ENCODE results near the gene TMPRSS11D.

The TMPRSS11D gene

DNA sequence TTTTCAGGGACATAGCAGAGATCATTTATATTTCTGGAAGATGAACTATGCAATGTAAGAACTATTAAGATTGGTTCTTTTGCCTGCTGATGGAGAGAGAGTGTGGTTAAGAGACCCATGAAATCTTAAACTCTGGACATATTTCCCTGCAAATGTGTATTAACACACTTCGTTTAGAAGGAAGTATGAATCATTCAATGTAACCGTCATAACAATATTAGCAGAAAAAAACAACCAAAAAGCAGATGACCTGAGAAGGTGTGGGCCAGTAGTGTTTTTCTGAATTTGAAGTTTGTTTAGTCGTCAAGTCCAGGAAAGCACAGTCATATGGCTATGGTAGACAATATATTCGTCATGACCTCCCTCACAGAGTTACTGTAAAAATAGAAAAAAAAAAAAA lies 2.5 kb upstream of the TMPRSS11D start:
- DNase-seq (ENCODE audit: low spot score) = no peak

DNA sequence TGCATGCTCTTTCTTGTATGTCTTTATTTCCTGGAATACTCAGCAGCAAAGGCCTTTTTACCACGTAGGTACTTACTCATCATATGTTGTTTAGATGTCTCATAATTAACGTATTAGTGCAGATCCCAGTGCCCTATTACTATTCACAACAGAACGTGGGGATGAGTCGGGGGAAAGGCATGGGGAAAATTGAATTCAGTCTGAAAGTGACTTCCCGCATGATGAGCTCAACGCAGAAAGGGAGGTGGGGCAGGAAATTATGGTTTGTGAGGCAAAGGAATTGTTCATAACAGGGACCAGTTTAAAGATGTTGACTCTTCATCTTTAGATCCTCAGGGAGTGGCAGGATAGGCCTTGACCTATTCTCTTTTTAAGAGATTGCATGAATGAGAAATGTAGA lies 2.0 kb upstream of the TMPRSS11D start:
- DNase-seq (ENCODE audit: low spot score) = peak; percentile 79

DNA sequence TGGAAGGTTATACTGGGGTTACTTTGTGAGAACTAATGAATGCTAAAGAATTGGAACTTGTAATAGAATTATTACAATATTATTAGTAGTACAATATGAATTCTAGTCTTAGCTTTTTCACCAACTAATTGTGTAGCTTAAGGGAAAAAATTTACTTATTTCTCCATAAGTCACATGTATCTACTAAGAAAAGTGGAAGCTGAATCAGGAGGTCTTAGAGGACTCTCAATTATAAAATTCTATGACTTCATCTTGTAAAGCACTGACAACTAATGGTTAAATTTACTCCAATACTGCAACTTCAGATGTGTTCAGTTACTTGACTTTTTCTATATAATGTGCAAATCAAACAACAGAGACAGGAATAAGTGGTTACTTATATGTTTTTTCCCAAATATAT lies 899 bp upstream of the TMPRSS11D start:
- no peak for DNase-seq (ENCODE audit: low spot score)

DNA sequence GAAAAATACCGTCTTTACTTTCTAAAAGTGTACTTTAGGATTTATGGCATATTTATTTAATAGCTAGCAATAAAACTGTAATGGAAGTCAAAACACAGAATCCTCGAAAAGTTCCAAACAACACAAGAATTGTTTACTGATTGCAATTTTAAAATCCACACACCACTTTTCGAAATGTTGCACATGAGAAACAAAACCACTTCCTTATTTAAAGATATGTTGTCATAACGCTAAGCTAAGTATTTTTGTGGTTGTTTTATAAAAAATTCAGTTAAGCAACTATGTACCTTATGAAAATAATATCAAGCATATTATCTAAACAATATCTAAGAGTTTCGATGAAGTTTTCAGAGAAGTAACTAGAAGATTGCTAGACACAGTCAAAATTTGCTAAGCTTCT lies 344 bp downstream of the TMPRSS11D start:
- DNase-seq (ENCODE audit: low spot score) = no peak

DNA sequence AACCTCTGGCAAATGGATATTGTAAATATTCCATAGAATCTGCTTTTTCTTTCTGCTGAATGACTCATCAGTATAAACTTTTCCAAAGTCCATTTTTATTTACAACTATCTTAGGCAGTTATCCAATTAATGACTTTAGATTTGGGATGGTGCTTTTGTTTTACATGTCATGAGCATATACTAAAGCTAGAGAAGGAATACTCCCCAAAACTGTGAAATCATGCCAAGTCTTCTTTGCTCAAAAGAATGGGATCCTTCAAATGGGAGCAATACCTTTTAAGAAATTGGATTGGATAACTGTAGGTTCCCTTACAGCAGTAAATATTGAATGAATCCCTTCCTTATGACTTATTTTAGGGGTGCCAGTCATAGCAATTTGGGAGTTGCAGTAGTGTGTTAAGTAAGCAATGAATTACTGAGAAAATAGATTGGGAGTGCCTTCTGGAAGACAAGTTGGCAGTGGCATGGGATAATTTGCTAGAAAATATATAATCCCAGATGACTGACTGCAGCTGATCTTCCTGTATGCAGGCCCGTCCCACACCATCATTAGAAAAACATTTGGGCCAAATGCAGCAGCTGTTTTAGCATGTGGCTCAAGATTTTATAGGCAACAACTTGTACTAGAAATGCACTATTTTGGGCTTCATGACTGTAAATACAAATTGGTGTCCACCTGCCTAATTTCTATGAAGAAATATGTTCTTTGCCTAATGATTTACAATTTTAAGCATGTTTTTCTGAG lies 2.8 kb downstream of the TMPRSS11D start:
- DNase-seq (ENCODE audit: low spot score) = no peak

DNA sequence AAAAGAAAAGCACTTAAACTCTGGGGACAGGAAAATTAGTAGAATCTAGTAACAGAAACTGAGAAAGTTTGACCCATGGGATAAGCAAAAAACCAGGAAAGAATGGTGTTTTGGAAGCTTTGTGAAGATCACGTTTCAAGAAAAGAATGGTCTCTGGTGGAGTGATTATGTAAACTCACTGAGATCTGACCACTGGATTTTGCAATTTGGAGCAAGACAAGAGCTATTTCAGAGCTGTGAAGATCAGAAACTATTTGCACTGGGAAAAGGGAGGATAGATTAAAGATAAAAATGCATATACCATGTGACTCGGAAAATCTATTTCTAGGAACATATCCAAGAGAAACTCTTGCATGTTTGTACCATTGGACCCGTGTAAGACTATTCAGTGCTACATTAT lies 4.3 kb downstream of the TMPRSS11D start:
- no peak for DNase-seq (ENCODE audit: low spot score)

DNA sequence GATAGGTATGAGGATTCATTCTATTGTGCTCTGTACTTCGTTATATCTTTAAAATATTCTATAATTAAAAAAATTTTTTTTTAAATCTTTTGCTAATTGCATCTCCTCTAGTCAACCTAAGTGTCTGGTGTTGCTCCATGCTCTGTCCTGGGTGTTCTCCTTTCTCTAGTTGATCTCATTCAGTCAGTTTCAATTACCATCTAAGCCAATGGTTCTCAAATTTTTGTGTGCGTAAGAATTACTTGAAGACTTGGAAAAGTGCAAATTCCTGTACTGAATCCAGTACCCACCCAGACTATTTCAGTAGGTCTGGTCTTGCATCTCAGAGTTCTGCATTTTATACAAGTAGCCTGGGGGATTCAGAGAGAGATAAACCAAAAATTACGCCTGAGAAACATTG lies 6.7 kb downstream of the TMPRSS11D start:
- no peak for DNase-seq (ENCODE audit: low spot score)

DNA sequence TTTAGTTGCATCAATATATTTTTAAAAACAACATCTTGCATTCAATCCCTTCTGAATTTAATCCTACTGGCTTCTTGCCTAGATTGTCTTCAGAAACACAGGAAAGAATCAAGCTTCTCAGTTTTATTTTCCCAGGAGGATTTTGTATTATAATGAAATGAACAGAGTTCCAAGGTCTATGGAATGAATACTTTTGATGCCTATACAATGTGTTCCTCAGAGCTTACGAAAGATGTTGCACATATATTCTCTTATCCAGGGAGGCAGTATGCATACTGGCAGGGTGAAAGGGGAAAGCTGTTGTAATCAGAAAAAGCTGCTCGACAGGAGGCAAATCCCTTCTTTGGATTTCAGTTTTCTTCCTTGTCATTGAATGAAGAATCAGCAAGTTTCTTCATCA lies 8.8 kb downstream of the TMPRSS11D start:
- DNase-seq (ENCODE audit: low spot score) = no peak

DNA sequence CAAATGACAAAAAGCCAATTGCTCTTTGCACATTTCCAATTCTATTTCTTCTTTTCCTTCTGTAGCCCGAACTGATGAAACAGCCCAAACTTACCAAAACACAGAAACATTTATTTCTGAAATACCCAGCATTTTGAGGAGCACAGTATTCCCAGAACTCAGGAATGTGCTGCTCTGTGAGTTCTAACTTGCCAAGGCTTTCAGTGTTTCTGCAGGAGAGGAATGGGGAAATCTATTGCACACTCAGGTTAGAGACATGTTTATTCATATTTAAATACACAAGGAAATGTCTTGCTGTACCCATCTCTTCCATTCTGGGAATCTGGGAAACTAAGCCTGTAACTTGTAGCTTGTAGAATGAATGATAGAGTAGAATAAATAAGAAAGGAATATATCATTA lies 10.7 kb downstream of the TMPRSS11D start:
- no peak for DNase-seq (ENCODE audit: low spot score)

DNA sequence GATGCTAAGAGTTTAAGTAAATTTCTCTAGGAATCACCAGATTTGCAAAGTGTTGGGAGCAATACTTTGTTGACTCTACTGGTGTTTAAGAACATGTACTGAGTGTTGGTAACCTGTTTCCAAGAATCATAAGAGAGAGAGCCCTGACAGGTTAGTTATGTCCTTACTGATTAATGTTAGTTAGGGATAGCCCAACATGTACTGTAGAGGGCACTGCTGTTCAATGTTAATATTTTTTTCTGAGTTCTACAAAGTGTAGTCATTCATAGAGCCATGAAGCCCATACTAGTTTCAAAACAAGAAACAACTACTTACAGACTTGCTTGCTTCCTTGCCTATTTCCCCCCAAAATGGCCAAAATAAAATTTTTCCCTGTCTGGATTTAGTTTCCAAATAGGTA lies 11.9 kb downstream of the TMPRSS11D start:
- DNase-seq (ENCODE audit: low spot score) = peak; percentile 29

DNA sequence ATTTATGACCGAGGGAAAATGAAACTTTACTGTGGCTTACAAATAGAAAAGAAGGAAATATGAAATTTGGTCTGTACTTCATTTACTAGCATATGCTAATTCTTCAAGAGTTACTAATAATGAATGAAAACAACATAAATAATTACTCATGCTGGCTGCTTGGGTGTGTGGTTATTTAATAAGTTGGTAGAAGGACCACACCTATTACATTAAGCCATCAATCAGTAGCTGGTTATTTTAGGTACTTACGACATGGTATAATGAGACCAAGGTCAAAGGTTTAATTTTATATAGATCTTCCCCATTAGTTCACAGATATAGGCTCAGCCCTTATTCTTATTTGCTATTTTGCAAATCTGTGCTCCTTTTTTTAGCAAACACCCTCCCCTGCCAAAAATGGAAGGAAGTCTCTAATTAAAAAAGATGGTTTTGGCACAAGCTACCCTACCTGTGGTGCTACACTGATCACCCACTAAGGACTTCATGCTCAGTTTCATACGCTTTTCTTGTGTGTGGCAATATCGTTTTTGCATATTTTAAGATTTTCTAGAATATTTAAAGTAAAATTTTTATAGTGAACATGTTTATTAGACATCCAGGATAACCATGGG lies 14.1 kb downstream of the TMPRSS11D start:
- no peak for DNase-seq (ENCODE audit: low spot score)

DNA sequence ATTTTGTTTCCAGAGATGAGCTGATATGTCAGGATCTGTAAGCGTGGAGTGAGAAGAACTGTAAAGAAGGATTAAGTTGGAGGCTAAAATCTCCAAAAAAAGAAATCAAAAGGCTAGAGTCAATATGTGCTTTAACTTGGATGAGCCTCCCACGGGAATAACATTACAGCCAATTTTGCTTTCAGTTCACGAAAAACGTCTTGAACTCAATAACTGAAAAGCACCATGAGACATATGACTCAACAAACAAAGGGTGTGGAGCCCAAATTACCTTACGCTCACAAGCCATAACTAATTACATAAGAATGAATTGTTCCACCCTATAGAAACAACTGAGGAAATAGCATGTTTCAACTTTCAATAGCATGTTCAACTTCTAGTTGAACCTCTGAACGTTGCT lies 22.3 kb downstream of the TMPRSS11D start:
- no peak for DNase-seq (ENCODE audit: low spot score)

DNA sequence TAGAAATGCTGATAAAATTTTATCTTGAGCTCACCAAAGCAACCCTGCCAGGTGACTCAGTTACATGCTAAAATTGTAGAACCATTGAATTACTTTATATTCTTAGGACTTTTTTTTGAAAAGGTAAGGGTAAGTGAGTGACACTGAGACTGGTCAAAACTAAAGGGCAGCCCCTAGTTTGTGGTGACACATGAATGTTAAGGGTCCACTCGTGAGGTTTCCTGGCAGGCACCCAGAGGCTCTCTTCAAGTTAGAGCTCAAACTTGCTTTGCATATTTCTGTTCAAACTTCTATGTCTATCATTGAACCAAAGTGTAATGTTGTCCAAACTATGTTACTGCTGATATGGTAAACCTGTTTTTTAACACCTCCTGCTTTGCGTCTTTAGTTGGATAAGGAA lies 30.5 kb downstream of the TMPRSS11D start:
- no peak for DNase-seq (ENCODE audit: low spot score)

DNA sequence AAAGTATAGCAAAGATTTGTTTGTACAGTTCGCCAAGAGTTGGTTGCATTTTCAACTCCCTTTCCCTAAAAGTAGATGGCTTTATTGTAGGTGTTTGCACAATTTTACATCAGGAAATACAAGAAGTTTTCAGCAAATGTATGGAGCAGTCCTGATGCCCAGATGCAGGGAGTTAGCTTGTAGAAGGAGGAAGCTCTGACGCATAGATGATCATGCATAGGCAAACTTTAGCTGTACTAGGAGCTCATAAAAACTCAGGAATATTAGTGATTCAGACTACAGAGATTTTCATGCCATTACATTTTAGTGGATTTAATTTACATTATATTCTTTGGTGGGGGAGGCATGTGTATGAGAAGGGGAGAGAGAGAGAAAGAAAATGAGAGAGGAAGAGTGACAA lies 62.9 kb downstream of the TMPRSS11D start:
- no peak for DNase-seq (ENCODE audit: low spot score)

DNA sequence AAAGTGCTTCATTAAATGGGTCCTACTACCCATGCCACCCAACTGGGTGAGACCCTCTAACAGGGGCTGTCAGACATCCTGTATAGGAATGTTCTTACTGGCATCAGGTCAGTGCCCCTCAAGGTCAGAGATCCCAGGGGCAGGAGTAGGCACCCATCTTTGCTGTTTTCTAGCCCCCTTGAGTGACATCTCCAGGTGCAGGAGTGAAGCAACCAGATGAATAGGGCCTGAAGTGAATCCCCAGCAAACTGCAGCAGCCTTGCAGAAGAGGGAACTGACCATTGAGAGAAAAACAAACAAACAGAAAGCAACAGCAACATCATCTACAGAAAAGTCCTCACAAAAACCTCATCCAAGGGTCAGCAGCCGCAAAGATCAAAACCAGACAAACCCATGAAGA lies 73.8 kb downstream of the TMPRSS11D start:
- no peak for DNase-seq (ENCODE audit: low spot score)

DNA sequence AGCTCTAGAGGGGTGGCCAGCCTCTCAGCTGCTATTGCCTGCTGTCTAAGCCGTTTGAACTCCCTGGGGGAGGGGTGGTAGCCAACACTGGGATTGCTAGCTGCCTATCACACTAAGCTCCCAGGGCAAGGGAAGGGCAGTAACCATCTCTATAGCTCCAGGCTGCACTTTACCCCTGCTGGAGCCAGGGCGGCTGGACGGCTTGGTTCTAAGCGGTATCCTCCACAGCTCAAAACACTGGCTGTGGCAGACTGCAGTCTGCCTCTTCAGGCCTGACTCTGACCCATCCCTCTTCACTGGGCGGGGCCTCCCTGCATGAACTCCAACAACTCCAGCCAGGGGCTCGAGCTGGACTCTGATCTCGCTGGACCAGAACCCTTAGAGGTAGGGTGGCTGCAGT lies 74.3 kb downstream of the TMPRSS11D start:
- DNase-seq (ENCODE audit: low spot score) = no peak

DNA sequence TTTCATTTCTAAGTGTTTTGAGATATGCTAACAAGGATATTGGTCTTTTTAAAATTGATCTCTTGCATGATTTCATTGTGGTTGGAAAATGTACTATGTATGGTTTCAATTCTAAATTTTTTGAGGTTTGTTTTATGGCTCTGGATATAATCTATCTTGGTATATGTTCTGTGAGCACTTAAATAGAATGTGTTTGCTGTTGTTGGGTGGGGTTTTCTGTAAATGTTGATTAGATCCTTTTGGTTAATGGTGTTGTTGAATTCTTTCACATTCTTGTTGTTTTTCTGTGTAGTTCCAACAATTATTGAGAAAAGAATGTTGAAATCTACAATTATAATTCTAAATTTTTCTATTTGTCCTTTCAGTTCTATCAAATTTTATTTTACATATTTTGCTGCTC lies 87.0 kb downstream of the TMPRSS11D start:
- DNase-seq (ENCODE audit: low spot score) = no peak

DNA sequence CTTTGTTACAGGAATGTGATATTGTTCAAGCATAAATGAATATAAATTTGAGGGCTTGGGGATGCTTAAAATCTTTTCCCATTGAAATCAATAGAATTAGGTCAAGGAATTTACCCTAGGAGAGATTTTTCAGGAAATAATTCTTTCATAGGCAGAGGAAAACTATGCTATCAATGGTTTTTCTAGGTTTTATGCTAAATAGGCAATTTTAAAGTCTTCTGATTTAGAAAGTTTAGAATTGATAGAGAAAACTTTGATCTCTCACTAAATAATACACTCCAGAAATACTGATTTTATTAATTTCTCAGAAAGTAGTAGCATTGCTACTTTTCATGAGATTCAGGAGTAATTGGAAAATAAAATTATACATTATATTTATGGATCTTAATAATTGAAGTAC lies 93.1 kb downstream of the TMPRSS11D start:
- no peak for DNase-seq (ENCODE audit: low spot score)

DNA sequence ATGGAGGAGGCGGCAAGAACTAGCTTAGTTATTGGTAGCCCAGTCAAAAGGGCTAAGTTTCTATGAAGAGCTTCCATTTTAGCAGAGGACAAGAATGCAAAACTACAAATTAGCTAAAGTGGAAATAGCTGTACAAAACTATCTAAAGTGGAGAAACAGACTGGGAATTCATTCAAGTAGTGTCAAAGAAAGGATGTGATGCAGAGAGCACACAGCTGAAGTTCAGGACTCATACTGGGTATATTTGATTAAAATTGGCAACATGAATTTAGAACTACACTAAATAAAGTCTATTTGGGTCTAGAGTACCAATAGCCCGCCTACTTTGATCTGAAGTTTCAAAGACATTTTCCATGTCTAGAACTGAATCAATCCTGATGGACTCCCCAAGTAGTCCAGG lies 96.5 kb downstream of the TMPRSS11D start:
- no peak for DNase-seq (ENCODE audit: low spot score)

DNA sequence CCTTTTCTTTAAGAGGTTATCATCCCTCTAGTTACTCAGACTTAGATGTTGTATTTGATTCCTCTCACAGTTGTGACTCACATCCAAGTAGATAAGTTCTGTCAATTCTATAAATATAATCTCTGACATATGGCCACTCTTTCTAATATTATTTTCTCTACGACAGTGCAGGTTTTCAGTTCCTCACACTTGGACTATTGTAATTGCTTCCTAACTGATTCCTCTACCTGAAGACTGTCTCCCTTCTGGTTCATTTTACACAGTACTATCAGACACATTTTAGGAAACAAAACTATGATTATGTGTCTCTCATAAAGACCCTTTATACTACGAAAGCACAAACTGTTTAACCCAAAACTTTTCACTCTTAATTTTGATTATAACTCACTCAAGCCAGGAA lies 98.3 kb downstream of the TMPRSS11D start:
- DNase-seq (ENCODE audit: low spot score) = no peak

DNA sequence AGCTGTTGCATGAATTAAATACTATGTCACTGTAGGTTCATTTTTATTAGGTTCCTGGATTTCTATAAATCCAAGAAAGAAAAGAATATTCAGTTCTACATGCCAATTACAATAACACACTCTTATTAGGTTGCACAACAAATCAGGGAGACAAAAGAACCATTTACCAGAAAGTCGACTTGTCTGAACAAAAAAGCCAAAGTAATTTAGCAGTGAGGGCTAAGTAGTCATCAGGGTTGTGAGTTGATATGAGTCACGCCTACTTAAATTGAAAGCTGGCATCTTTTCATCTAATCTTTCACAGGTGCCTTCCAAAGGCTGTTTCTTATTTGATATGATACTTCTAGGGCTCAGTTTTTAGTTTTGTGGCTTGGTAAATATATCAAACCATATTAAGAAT lies 104.2 kb downstream of the TMPRSS11D start:
- DNase-seq (ENCODE audit: low spot score) = no peak

DNA sequence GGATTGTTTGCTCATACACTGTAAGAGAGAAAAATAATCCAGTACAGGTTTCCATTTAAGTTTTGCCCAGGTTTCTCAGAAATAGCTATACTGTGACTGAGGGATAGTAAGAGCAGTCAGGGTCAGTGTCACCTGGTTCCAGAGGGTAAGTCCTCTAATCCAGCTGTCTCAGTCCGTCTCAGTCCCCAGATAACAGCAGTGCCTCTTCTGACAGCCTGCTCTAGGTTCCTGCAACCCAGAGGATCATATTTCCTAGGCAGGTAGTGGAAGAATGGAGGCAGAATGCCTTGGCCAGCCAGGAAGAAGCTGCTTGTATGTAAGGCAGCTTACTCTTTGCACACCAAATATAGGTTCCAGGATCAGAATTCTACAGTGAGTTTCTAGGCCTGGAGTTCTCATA lies 107.1 kb downstream of the TMPRSS11D start:
- no peak for DNase-seq (ENCODE audit: low spot score)

All from AG08396 (cell line).